ENCODE data around the gene DMGDH.

GRCh38 chr5:79080804-79081203 lies 11.3 kb upstream of the DMGDH start:
- no peak for TF ChIP-seq BHLHE40 (IDR thresholded peaks at IDR 0.05; ENCODE audit: low read depth, low read length)
- TF ChIP-seq CEBPB (IDR thresholded peaks at IDR 0.05; ENCODE audit: low read depth, low read length) = no peak
